Upper lobe of right lung (tissue), 1 donor: Measurements from ENCODE around the gene THAP3. TPM values are rescaled to one million over a fixed set of nuclear protein-coding genes. Genes with fewer than 3 reads are reported as not detected.

Experiments used
- ATAC-seq: fragments of 200-7000 bp; cut with Tn5 transposase; one replicate; pipeline ENCODE4 v1.9.1; 2020; ENCODE audit warnings: mild to moderate bottlenecking, moderate library complexity
- DNase-seq: peaks from one replicate; pipeline ENCODE4 v3.0.0-alpha.2; 2020
- H3K27ac ChIP-seq: fragments of 200-600 bp; one replicate; pipeline ENCODE4 v1.8.0; 2022
- H3K27me3 ChIP-seq: fragments of 200-600 bp; one replicate; pipeline ENCODE4 v1.8.0; 2022; ENCODE audit warnings: mild to moderate bottlenecking
- H3K36me3 ChIP-seq: fragments of 200-600 bp; one replicate; pipeline ENCODE4 v1.8.0; 2022
- H3K4me1 ChIP-seq: fragments of 200-600 bp; one replicate; pipeline ENCODE4 v1.8.0; 2022
- H3K4me3 ChIP-seq: fragments of 200-600 bp; one replicate; pipeline ENCODE4 v1.8.0; 2022; ENCODE audit warnings: mild to moderate bottlenecking
- H3K9me3 ChIP-seq: fragments of 200-600 bp; one replicate; pipeline ENCODE4 v1.8.0; 2022
- CTCF ChIP-seq: fragments of 200-600 bp; IDR thresholded peaks from one replicate; pipeline ENCODE4 v1.8.0; 2022; ENCODE audit warnings: antibody characterized with exemption
- intact Hi-C: fragments of 100-400 bp; cut with DNase I; formaldehyde crosslinking; loops from one replicate; pipeline ENCODE4 v1.11.0; 2022
- long read RNA-seq: library from polyadenylated mRNA; unstranded; transcript quantifications from one replicate; pipeline ENCODE4 v2.0.0, GENCODE V29; 2021
- total RNA-seq: library from RNA; stranded (reverse); fragmentation: NEBNext Ultra II Directional; extraction: Animal tissue kit (Norgen Biotek cat#: 25700); gene quantifications from one replicate; pipeline ENCODE4 v1.2.1, GENCODE V29; 2021
- donor health status: DM: no; HTN: yes; CAD: no; lungs with severe emphysema.

The THAP3 gene
- 15.3 TPM for total RNA-seq
- long read RNA-seq, partial matches to known transcripts, result 15 of 21 reads
- long read RNA-seq, other reads (novel, unspliced or antisense), result 3 of 21 reads

DNA sequence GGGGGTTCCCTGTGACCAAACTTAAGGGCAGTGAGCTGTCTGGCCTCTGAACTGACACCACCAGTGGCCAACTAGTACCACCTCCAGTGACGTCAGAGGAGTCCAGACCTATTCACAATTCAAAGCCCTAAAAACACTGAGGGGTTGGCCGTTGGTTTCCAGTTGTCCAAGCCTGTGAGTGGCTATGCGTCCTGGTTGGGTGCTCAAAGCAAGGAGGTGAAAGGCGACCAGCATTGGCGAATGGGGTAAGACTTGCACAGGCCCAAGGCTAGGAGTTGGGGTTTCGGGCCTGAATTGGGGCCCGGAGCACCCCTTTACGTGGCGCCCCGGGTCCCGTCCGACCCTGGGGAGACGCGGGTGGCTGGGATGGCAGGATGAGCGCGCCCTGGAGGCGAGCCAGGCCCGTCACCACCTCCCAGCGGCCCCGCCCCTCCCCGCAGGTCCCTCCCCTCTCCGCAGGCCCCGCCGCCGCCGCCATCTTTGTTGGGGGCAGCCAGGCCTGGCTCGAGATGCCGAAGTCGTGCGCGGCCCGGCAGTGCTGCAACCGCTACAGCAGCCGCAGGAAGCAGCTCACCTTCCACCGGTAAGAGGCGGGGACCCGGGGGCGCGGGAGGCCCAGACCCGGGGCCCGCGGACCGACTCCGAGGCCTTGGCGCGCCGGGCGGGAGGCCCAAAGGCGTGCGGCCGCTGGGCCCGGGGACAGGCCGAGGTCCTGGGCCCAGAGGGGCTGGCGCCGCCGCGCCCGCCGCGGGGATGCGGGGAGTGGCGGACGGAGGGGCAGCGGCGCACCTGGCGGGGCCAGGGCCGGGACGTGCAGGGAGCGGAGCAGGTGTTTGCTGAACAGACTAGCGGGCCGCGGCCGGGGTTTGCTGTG lies at the start of gene THAP3:
THAP3 (plus strand) TSS at position 159 of the 874 bp plus-strand sequence; CDS start at position 510, 351 bp downstream.
- Histone ChIP-seq H3K4me1 (peaks cover 21% of the 10 kb centered on the region), H3K27ac (peak within 1 kb of the TSS; percentile 66), H3K27me3 (no peaks in the 10 kb centered on the region), H3K4me3 (peak within 1 kb of the TSS; percentile 82), H3K36me3 (peaks cover 55% of the 10 kb centered on the region), H3K9me3 (no peaks in the 10 kb centered on the region)
- ATAC-seq (peak; percentile 97), DNase-seq (peak; percentile 95)
- peak; percentile 23 for TF ChIP-seq CTCF
- intact Hi-C loops, result no loop called here

- Histone ChIP-seq H3K9me3 (no peaks in the 10 kb centered on the region), H3K4me3 (no peak overlapping the region), H3K27me3 (no peaks in the 10 kb centered on the region), H3K36me3 (no peaks in the 10 kb centered on the region), H3K4me1 (peaks cover 30% of the 10 kb centered on the region), H3K27ac (no peak overlapping the region)
- DNase-seq, result no peak
- no peak for ATAC-seq
- TF ChIP-seq CTCF, result no peak
- intact Hi-C loops, result no loop called here
These were observed 46.7 kb upstream of the THAP3 start for GRCh38 chr1:6577831-6578525.

DNA sequence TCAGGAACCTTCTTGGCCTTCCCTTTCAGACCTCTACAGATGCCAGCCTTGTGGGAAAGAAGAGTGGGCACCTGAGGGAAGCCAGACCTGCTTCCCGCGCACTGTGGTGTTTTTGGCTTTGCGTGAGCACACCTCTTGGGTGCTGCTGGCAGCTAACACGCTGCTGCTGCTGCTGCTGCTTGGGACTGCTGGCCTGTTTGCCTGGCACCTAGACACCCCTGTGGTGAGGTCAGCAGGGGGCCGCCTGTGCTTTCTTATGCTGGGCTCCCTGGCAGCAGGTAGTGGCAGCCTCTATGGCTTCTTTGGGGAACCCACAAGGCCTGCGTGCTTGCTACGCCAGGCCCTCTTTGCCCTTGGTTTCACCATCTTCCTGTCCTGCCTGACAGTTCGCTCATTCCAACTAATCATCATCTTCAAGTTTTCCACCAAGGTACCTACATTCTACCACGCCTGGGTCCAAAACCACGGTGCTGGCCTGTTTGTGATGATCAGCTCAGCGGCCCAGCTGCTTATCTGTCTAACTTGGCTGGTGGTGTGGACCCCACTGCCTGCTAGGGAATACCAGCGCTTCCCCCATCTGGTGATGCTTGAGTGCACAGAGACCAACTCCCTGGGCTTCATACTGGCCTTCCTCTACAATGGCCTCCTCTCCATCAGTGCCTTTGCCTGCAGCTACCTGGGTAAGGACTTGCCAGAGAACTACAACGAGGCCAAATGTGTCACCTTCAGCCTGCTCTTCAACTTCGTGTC lies 45.9 kb upstream of the THAP3 start:
- DNase-seq (no peak), ATAC-seq (no peak)
- no peaks in the 10 kb centered on the region for H3K36me3 ChIP-seq
- H3K9me3 ChIP-seq, result no peaks in the 10 kb centered on the region
- peak overlapping the region; percentile 97 for H3K27ac ChIP-seq
- TF ChIP-seq CTCF, result no peak
- peaks cover 30% of the 10 kb centered on the region for H3K4me1 ChIP-seq
- intact Hi-C loops, result no loop called here
- H3K27me3 ChIP-seq, result no peaks in the 10 kb centered on the region
- peak overlapping the region; percentile 92 for H3K4me3 ChIP-seq

DNA sequence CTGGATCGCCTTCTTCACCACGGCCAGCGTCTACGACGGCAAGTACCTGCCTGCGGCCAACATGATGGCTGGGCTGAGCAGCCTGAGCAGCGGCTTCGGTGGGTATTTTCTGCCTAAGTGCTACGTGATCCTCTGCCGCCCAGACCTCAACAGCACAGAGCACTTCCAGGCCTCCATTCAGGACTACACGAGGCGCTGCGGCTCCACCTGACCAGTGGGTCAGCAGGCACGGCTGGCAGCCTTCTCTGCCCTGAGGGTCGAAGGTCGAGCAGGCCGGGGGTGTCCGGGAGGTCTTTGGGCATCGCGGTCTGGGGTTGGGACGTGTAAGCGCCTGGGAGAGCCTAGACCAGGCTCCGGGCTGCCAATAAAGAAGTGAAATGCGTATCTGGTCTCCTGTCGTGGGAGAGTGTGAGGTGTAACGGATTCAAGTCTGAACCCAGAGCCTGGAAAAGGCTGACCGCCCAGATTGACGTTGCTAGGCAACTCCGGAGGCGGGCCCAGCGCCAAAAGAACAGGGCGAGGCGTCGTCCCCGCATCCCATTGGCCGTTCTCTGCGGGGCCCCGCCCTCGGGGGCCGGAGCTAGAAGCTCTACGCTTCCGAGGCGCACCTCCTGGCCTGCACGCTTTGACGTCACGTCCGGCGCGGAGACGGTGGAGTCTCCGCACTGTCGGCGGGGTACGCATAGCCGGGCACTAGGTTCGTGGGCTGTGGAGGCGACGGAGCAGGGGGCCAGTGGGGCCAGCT lies 45.1 kb upstream of the THAP3 start, which contains the start of gene ZBTB48:
ZBTB48 (plus strand) TSS at position 621 of the 745 bp plus-strand sequence. CDS start 616 bp downstream, outside the sequence.
- Histone ChIP-seq H3K9me3 (no peaks in the 10 kb centered on the region), H3K36me3 (no peaks in the 10 kb centered on the region), H3K27me3 (no peaks in the 10 kb centered on the region), H3K27ac (peak within 1 kb of the TSS; percentile 97), H3K4me1 (peaks cover 30% of the 10 kb centered on the region), H3K4me3 (peak within 1 kb of the TSS; percentile 92)
- DNase-seq (peak; percentile 100), ATAC-seq (peak; percentile 98)
- intact Hi-C loops, result no loop called here
- TF ChIP-seq CTCF, result no peak

GRCh38 chr1:6580119-6580592 lies 44.5 kb upstream of the THAP3 start:
- Histone ChIP-seq H3K4me1 (peaks cover 30% of the 10 kb centered on the region), H3K36me3 (no peaks in the 10 kb centered on the region), H3K4me3 (peak overlapping the region; percentile 92), H3K27ac (peak overlapping the region; percentile 97), H3K27me3 (no peaks in the 10 kb centered on the region), H3K9me3 (no peaks in the 10 kb centered on the region)
- ATAC-seq (peak; percentile 13), DNase-seq (no peak)
- intact Hi-C loops, result no loop called here
- no peak for TF ChIP-seq CTCF
